SU-DHL-6 (cell line): ENCODE results near the gene KAZN.

Experiments used
- H2AFZ ChIP-seq: fragments of 200-600 bp; sonication (generic); 2 replicates; pipeline ENCODE4 v1.6.1; 2014; ENCODE audit warnings: low read depth, mild to moderate bottlenecking, moderate library complexity, mixed read lengths, antibody characterized with exemption, low read length; ENCODE audit not compliant: severe bottlenecking
- H3F3A ChIP-seq: fragments of 200-600 bp; shearing (Covaris generic); 2 replicates; pipeline ENCODE4 v1.6.0; 2016; ENCODE audit warnings: antibody characterized with exemption, mild to moderate bottlenecking; ENCODE audit not compliant: insufficient read depth
- H3K27ac ChIP-seq: fragments of 200-600 bp; sonication (generic); 2 replicates; pipeline ENCODE4 v1.5.1; 2016; ENCODE audit warnings: low read depth, mild to moderate bottlenecking, low read length, moderate library complexity, mixed read lengths
- H3K27me3 ChIP-seq: fragments of 200-600 bp; sonication (generic), shearing (Covaris generic); 2 replicates; pipeline ENCODE4 v1.6.0; 2014; ENCODE audit warnings: mild to moderate bottlenecking, low read length
- H3K36me3 ChIP-seq: fragments of 200-600 bp; sonication (generic); 2 replicates; pipeline ENCODE4 v1.6.1; 2014; ENCODE audit warnings: mild to moderate bottlenecking, low read length, mixed read lengths
- H3K4me2 ChIP-seq: fragments of 300-600, 200-600 bp; shearing (Covaris generic), sonication (generic); 2 replicates; pipeline ENCODE4 v1.6.0; 2014; ENCODE audit warnings: low read length, low read depth, mild to moderate bottlenecking; ENCODE audit not compliant: poor library complexity, severe bottlenecking
- H3K4me3 ChIP-seq: fragments of 200-600 bp; sonication (generic); 2 replicates; pipeline ENCODE4 v1.5.1; 2014; ENCODE audit warnings: antibody characterized with exemption, low read length, mild to moderate bottlenecking, mixed read lengths; ENCODE audit not compliant: insufficient read depth, poor library complexity, severe bottlenecking
- H3K79me2 ChIP-seq: fragments of 200-600 bp; sonication (generic); 2 replicates; pipeline ENCODE4 v1.6.1; 2014; ENCODE audit warnings: mild to moderate bottlenecking, low read length, moderate library complexity; ENCODE audit not compliant: insufficient read depth
- H3K9ac ChIP-seq: fragments of 200-600 bp; sonication (generic); 2 replicates; pipeline ENCODE4 v1.7.0; 2014; ENCODE audit warnings: mild to moderate bottlenecking, low read length
- H3K9me2 ChIP-seq: fragments of 200-600 bp; sonication (generic); replicated peaks from 2 replicates; pipeline ENCODE4 v1.6.1; 2014; ENCODE audit warnings: low read length; ENCODE audit not compliant: insufficient read depth
- H3K9me3 ChIP-seq: fragments of 200-600 bp; sonication (generic); 2 replicates; pipeline ENCODE4 v1.6.1; 2014; ENCODE audit warnings: low read length, mixed read lengths; ENCODE audit not compliant: insufficient read depth
- H4K20me1 ChIP-seq: fragments of 200-600 bp; sonication (generic); 2 replicates; pipeline ENCODE4 v1.6.1; 2014; ENCODE audit warnings: low read depth, mild to moderate bottlenecking, antibody characterized with exemption, low read length, moderate library complexity, mixed read lengths
- EZH2phosphoT487 ChIP-seq: fragments of 200-600 bp; sonication (generic), shearing (Covaris generic); conservative IDR thresholded peaks from 2 replicates; pipeline ENCODE4 v1.6.1; 2018; ENCODE audit warnings: mild to moderate bottlenecking, antibody characterized with exemption, low read length, moderate library complexity, mixed read lengths
- TF ChIP-seq, protein P1 (sequence below): fragments of 200-600 bp; sonication (generic); IDR thresholded peaks from one replicate; pipeline ENCODE4 v1.5.1; 2017; ENCODE audit warnings: antibody characterized with exemption, mild to moderate bottlenecking, low read length, moderate library complexity; ENCODE audit not compliant: insufficient read depth, poor library complexity, severe bottlenecking

Gene KAZN

DNA sequence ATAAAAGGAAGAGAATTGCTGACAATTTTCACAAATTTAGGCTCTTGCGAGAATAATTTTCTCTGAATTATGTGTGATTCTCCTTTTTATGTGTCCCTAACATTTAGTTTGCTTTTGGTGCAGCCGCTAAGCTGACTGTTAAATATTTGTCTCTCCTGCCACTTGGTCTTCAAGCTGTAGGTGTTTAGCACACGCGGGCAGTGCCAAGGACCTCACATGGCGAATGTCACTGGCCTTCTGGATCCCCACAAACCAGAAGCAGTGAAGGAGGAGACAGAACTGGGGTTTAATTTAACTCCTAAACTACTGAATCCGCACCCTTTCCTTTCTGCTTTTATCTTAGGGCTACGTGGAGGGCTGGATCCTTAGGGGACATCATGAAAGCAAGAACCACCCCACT lies 120.0 kb downstream of the KAZN start:
- Histone ChIP-seq H3K27ac (no peak overlapping the region), H4K20me1 (no peaks in the 10 kb centered on the region), H3K9ac (no peak overlapping the region), H2AFZ (no peak overlapping the region), H3K4me2 (no peak overlapping the region), H3K9me2 (no peaks in the 10 kb centered on the region), H3F3A (no peaks in the 10 kb centered on the region), H3K9me3 (no peaks in the 10 kb centered on the region), H3K36me3 (no peaks in the 10 kb centered on the region), H3K4me3 (no peak overlapping the region), H3K27me3 (no peaks in the 10 kb centered on the region), H3K79me2 (no peaks in the 10 kb centered on the region)
- TF ChIP-seq, protein P1, sequence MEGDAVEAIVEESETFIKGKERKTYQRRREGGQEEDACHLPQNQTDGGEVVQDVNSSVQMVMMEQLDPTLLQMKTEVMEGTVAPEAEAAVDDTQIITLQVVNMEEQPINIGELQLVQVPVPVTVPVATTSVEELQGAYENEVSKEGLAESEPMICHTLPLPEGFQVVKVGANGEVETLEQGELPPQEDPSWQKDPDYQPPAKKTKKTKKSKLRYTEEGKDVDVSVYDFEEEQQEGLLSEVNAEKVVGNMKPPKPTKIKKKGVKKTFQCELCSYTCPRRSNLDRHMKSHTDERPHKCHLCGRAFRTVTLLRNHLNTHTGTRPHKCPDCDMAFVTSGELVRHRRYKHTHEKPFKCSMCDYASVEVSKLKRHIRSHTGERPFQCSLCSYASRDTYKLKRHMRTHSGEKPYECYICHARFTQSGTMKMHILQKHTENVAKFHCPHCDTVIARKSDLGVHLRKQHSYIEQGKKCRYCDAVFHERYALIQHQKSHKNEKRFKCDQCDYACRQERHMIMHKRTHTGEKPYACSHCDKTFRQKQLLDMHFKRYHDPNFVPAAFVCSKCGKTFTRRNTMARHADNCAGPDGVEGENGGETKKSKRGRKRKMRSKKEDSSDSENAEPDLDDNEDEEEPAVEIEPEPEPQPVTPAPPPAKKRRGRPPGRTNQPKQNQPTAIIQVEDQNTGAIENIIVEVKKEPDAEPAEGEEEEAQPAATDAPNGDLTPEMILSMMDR = no peak
- TF ChIP-seq EZH2phosphoT487 = no peak

DNA sequence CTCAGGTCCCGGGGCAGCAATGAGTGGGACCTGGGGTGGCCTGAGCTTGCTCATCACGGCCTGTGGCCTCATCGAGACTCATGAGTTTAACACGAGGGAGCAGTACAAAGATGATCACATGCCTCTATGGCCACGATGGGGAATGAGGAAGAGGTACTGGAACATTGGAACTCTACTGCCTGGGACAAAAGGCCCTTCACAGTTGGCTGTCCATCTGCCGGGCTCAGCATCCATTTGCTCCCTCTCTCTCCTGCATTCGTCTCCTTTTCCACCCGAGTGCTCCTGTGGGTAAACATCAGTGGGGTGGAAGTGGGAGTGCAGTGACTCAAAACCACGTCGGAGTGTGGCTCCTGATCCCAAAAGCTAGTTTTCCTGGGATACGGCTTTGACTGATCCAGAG lies 124.9 kb downstream of the KAZN start:
- H4K20me1 ChIP-seq = no peaks in the 10 kb centered on the region
- no peaks in the 10 kb centered on the region for H3K27me3 ChIP-seq
- no peaks in the 10 kb centered on the region for H3F3A ChIP-seq
- H3K9ac ChIP-seq = no peak overlapping the region
- H3K36me3 ChIP-seq = no peaks in the 10 kb centered on the region
- TF ChIP-seq EZH2phosphoT487 = no peak
- TF ChIP-seq, protein P1 = no peak
- no peak overlapping the region for H2AFZ ChIP-seq
- H3K9me3 ChIP-seq = no peaks in the 10 kb centered on the region
- H3K4me3 ChIP-seq = no peak overlapping the region
- no peaks in the 10 kb centered on the region for H3K9me2 ChIP-seq
- no peak overlapping the region for H3K4me2 ChIP-seq
- H3K27ac ChIP-seq = no peak overlapping the region
- H3K79me2 ChIP-seq = no peaks in the 10 kb centered on the region

DNA sequence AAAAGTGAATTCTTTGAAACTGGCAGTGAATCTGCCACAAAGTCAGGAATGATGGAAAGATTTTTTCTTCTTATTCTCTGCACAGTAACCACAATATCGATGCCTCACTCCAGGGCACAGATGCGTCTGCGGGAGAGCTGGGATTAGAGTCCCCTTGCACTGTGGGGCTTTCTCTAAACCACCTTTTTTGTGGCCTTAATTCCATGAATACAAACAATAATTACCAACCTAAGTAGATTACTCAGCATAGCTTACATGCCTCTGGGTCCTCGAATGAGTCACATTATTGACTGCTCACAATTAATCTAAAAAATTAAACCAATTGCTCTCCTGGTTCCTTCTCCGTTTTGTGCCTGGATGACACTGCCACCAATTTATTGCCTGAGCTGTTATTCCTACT lies 125.8 kb downstream of the KAZN start:
- Histone ChIP-seq H3K9me2 (no peaks in the 10 kb centered on the region), H3K4me3 (no peak overlapping the region), H3K36me3 (no peaks in the 10 kb centered on the region), H4K20me1 (no peaks in the 10 kb centered on the region), H3F3A (no peaks in the 10 kb centered on the region), H3K79me2 (no peaks in the 10 kb centered on the region), H3K9me3 (no peaks in the 10 kb centered on the region), H3K27me3 (no peaks in the 10 kb centered on the region), H3K27ac (no peak overlapping the region), H2AFZ (no peak overlapping the region), H3K9ac (no peak overlapping the region), H3K4me2 (no peak overlapping the region)
- TF ChIP-seq, protein P1 = no peak
- no peak for TF ChIP-seq EZH2phosphoT487

DNA sequence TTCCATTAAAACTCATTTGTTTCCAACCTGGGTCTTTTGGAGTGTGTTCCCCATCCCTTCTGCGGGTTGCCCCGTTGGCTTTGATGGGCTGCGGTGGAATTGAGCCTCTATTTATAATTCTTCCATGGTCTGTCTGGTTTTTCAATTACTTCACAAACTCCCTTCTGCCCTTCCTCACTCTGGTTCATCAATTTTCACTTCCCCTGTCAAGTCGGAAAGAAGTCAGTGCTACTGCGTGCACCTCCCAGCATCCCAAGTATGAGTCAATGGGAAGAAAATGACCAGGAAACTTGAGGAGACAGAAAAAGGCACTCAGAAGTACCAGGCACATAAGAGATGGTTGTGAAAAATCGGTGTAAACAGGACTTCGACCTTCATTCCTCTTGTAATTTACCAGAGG lies 126.2 kb downstream of the KAZN start:
- Histone ChIP-seq H3K9me3 (no peaks in the 10 kb centered on the region), H3K4me3 (no peak overlapping the region), H3K27me3 (no peaks in the 10 kb centered on the region), H3K9ac (no peak overlapping the region), H3K9me2 (no peaks in the 10 kb centered on the region), H3F3A (no peaks in the 10 kb centered on the region), H2AFZ (no peak overlapping the region), H3K79me2 (no peaks in the 10 kb centered on the region), H3K36me3 (no peaks in the 10 kb centered on the region), H3K27ac (no peak overlapping the region), H4K20me1 (no peaks in the 10 kb centered on the region), H3K4me2 (no peak overlapping the region)
- no peak for TF ChIP-seq EZH2phosphoT487
- TF ChIP-seq, protein P1 = no peak
